ENCODE data around the gene CLDN34. TPM values are rescaled to one million over a fixed set of nuclear protein-coding genes. Genes with fewer than 3 reads are reported as not detected.

Gene CLDN34
- total RNA-seq (2022; extraction: Qiagen RNA extraction), result not detected in 5 replicates

GRCh38 chrX:9966775-9967408, at the start of gene CLDN34:
Gene CLDN34, plus strand, starts transcription at chrX:9967358. Its CDS starts 0 bp downstream, at chrX:9967358.

Other genes starting within 250 kb of the CLDN34 start
- gene GPR143, start 201.5 kb upstream of the CLDN34 start, total RNA-seq (2022; extraction: Qiagen RNA extraction), result 0.08 to 0.37 TPM (median 0.24 TPM) in 5 replicates
- 0.73 to 0.89 TPM (median 0.88 TPM) in 5 replicates for gene SHROOM2, start 180.9 kb upstream of the CLDN34 start, total RNA-seq (2022; extraction: Qiagen RNA extraction)
- gene CLCN4, start 189.6 kb downstream of the CLDN34 start, total RNA-seq (2022; extraction: Qiagen RNA extraction), result 3.0 to 4.9 TPM (median 3.4 TPM) in 5 replicates

Data from A549 treated with Mapracorat at 1 μM for 4 hours (cell line).